Measurements from ENCODE around the gene SEMA3B.

DNA sequence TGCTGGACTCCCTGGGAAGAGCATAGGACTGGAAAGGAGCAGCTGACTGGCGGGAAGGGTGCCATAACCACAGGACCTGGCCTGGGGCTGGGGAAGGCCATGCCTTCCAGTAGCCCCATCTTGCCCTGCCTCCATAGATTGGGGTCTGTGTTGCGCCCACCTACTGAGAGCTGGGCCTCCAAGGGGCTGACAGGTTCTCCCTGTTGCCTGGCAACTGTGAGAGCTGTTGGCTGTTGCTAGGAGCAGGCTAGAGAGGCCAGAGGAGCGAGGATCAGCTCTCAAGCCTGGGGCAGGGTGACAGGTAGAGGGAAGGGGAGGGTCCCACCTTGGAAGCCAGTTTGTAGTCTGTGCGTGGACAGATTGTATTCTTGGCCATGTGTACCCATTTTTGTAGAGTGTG lies 35.8 kb upstream of the SEMA3B start:
- TF ChIP-seq BACH2 (CRISPR knock-in tag; IDR thresholded peaks at IDR 0.05; ENCODE audit: borderline replicate concordance) (no peak), ZFP3 (CRISPR knock-in tag; IDR thresholded peaks at IDR 0.05) (no peak), ARNTL (CRISPR knock-in tag; IDR thresholded peaks at IDR 0.05; ENCODE audit: borderline replicate concordance, low read depth) (no peak), CREB5 (CRISPR knock-in tag; IDR thresholded peaks at IDR 0.05; ENCODE audit: low read depth) (no peak), PPARA (CRISPR knock-in tag; IDR thresholded peaks at IDR 0.05; ENCODE audit: borderline replicate concordance) (no peak), ZNF8 (CRISPR knock-in tag; IDR thresholded peaks at IDR 0.05) (no peak), ZFP30 (CRISPR knock-in tag; IDR thresholded peaks at IDR 0.05) (no peak), ZC3H10 (CRISPR knock-in tag; IDR thresholded peaks at IDR 0.05) (no peak), ISL1 (CRISPR knock-in tag; IDR thresholded peaks at IDR 0.05) (no peak), ZNF70 (CRISPR knock-in tag; IDR thresholded peaks at IDR 0.05) (no peak)
